ENCODE data around the gene MICAL2.

GRCh38 chr11:12066056-12066798, 44.2 kb upstream of the MICAL2 start:
- TF ChIP-seq ZNF816 (CRISPR knock-in tag; IDR thresholded peaks at IDR 0.05; ENCODE audit: borderline replicate concordance) = no peak
- TF ChIP-seq AFF4 (CRISPR knock-in tag; IDR thresholded peaks at IDR 0.05) = no peak
- TF ChIP-seq, protein P1, sequence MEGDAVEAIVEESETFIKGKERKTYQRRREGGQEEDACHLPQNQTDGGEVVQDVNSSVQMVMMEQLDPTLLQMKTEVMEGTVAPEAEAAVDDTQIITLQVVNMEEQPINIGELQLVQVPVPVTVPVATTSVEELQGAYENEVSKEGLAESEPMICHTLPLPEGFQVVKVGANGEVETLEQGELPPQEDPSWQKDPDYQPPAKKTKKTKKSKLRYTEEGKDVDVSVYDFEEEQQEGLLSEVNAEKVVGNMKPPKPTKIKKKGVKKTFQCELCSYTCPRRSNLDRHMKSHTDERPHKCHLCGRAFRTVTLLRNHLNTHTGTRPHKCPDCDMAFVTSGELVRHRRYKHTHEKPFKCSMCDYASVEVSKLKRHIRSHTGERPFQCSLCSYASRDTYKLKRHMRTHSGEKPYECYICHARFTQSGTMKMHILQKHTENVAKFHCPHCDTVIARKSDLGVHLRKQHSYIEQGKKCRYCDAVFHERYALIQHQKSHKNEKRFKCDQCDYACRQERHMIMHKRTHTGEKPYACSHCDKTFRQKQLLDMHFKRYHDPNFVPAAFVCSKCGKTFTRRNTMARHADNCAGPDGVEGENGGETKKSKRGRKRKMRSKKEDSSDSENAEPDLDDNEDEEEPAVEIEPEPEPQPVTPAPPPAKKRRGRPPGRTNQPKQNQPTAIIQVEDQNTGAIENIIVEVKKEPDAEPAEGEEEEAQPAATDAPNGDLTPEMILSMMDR (CRISPR knock-in tag; IDR thresholded peaks at IDR 0.05) = no peak
- no peak for TF ChIP-seq ZNF263 (CRISPR knock-in tag; IDR thresholded peaks at IDR 0.05)
- no peak for TF ChIP-seq ZNF10 (CRISPR knock-in tag; IDR thresholded peaks at IDR 0.05; ENCODE audit: borderline replicate concordance, low read depth)
- peak; percentile 26; the same call in 1 of the 2 replicates for TF ChIP-seq SMC3 (IDR thresholded peaks at IDR 0.05; ENCODE audit: low read length)
